Neural cell (in vitro differentiated cells): ENCODE data around the gene LRR1.

Source experiments
- EP300 ChIP-seq: fragments of 450-650 bp; conservative IDR thresholded peaks from 2 replicates; pipeline ENCODE4 v1.6.1; 2014; ENCODE audit warnings: antibody characterized with exemption, mild to moderate bottlenecking, moderate library complexity; ENCODE audit not compliant: poor library complexity, severe bottlenecking
- EZH2 ChIP-seq: fragments of 200-600, 300-800 bp; shearing (Covaris generic), sonication (generic); IDR thresholded peaks from 2 replicates; pipeline ENCODE4 v1.6.1; 2014; ENCODE audit warnings: antibody characterized with exemption, low read length, borderline replicate concordance, mild to moderate bottlenecking; ENCODE audit not compliant: insufficient read depth, poor library complexity, severe bottlenecking
- POLR2AphosphoS5 ChIP-seq: IDR thresholded peaks from 2 replicates; pipeline ENCODE4 v1.6.1; 2012
- TF ChIP-seq, protein P1 (sequence below): fragments of 450-650 bp; IDR thresholded peaks from 2 replicates; pipeline ENCODE4 v1.5.1; 2014; ENCODE audit warnings: antibody characterized with exemption, mild to moderate bottlenecking, moderate library complexity; ENCODE audit not compliant: poor library complexity, severe bottlenecking
- TF ChIP-seq, protein P2 (sequence below): IDR thresholded peaks from 2 replicates; pipeline ENCODE4 v1.6.1; 2012; ENCODE audit warnings: borderline replicate concordance

DNA sequence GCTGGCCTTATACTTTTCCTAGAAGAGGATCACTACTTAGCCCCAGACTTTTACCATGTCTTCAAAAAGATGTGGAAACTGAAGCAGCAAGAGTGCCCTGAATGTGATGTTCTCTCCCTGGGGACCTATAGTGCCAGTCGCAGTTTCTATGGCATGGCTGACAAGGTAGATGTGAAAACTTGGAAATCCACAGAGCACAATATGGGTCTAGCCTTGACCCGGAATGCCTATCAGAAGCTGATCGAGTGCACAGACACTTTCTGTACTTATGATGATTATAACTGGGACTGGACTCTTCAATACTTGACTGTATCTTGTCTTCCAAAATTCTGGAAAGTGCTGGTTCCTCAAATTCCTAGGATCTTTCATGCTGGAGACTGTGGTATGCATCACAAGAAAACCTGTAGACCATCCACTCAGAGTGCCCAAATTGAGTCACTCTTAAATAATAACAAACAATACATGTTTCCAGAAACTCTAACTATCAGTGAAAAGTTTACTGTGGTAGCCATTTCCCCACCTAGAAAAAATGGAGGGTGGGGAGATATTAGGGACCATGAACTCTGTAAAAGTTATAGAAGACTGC lies 23.4 kb downstream of the LRR1 start:
- TF ChIP-seq, protein P1, sequence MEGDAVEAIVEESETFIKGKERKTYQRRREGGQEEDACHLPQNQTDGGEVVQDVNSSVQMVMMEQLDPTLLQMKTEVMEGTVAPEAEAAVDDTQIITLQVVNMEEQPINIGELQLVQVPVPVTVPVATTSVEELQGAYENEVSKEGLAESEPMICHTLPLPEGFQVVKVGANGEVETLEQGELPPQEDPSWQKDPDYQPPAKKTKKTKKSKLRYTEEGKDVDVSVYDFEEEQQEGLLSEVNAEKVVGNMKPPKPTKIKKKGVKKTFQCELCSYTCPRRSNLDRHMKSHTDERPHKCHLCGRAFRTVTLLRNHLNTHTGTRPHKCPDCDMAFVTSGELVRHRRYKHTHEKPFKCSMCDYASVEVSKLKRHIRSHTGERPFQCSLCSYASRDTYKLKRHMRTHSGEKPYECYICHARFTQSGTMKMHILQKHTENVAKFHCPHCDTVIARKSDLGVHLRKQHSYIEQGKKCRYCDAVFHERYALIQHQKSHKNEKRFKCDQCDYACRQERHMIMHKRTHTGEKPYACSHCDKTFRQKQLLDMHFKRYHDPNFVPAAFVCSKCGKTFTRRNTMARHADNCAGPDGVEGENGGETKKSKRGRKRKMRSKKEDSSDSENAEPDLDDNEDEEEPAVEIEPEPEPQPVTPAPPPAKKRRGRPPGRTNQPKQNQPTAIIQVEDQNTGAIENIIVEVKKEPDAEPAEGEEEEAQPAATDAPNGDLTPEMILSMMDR = no peak
- TF ChIP-seq EP300 (no peak), POLR2AphosphoS5 (no peak), EZH2 (no peak)
- TF ChIP-seq, protein P2, sequence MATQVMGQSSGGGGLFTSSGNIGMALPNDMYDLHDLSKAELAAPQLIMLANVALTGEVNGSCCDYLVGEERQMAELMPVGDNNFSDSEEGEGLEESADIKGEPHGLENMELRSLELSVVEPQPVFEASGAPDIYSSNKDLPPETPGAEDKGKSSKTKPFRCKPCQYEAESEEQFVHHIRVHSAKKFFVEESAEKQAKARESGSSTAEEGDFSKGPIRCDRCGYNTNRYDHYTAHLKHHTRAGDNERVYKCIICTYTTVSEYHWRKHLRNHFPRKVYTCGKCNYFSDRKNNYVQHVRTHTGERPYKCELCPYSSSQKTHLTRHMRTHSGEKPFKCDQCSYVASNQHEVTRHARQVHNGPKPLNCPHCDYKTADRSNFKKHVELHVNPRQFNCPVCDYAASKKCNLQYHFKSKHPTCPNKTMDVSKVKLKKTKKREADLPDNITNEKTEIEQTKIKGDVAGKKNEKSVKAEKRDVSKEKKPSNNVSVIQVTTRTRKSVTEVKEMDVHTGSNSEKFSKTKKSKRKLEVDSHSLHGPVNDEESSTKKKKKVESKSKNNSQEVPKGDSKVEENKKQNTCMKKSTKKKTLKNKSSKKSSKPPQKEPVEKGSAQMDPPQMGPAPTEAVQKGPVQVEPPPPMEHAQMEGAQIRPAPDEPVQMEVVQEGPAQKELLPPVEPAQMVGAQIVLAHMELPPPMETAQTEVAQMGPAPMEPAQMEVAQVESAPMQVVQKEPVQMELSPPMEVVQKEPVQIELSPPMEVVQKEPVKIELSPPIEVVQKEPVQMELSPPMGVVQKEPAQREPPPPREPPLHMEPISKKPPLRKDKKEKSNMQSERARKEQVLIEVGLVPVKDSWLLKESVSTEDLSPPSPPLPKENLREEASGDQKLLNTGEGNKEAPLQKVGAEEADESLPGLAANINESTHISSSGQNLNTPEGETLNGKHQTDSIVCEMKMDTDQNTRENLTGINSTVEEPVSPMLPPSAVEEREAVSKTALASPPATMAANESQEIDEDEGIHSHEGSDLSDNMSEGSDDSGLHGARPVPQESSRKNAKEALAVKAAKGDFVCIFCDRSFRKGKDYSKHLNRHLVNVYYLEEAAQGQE = no peak
